Pons (tissue), 1 donor: ENCODE results near the gene SLC36A2.
"Not testable (repeated sequence)": the region's sequence is repeated elsewhere in the genome, so short reads cannot be mapped to it uniquely, and the experiment has no call there.

Experiments
- DNase-seq: peaks from one replicate; pipeline ENCODE4 v3.0.0-alpha.2; 2016; ENCODE audit warnings: low spot score

The SLC36A2 gene

DNA sequence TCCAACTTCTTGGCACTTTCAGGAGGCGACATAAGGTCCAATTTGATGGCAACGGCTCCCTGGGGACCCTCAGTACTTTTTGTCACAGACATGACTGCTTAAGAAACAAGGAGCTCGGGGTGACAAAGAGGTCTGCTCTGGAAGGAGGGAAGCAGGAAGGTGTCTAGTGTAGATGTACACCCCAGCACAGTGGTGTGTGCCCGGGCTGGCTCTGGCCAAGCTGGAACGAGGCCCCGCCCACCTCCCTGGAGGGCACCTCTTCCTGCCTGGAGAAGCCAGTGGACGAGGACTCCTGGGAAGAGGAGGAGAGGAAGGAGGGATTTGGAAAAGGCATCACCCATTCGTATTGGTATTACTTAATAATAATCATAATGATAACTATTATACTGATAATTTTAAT is at the start of gene SLC36A2:
SLC36A2 (minus strand) TSS at position 191 of the 400 bp plus-strand sequence; CDS start at position 92, 99 bp downstream.
- DNase-seq: no peak

GRCh38 chr5:151388960-151389359 is 41.6 kb upstream of the SLC36A2 start:
- no peak for DNase-seq

DNA sequence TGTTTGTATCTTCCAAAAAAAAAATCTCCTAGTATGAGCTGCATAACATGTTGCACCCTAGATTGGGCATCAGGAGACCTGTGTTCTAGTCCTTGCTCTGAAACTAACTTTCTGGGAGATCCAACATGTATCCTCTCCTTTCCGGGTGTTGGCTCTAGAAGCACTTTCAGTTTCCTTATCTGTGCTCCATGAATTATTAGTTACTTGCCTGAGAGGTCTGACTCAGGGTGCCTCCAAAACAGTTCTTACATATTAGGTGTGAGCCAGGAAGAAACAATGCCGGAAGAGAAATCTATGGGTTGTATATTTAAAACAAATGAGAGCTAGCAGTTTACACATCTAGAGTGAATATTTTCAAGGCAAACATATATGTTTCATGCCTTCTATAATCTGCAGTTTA is 36.7 kb upstream of the SLC36A2 start:
- DNase-seq: no peak

DNA sequence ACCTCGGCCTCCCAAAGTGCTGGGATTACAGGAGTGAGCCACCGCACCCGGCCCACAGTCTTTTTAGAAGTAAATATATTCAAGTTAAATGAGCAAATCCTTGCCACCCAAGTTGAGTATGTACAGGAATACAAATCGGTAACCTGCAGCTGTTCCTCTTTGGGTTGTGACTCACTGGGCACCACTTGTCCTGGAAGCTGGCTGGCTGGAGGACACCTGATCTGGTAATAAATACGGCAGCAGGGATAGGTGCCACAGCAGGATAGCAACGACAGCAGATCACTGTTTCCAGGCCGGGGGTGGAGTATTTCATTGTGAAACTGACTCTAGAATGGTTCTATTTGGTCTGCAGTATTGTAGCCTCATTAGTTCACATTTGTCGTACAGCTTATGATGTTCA is 35.7 kb upstream of the SLC36A2 start:
- no peak for DNase-seq

DNA sequence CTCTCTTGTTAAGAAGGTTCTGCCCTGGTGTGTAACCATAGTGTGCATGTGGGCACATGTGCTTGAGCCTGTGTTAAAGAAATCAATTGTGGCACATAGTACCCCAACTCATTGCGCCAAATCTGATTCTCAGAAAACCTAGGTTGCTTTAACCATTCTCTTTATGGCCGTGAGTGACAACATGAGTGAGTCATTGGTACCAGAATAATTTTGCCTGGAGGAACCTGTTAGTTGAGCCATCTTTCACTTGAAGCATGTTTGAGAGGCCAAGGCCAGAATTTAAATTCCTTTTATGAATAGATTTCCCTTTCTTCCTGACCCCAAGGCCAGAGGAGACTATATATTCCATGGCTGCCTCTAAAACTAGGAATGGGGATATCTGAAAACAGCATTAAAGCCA is 35.2 kb upstream of the SLC36A2 start:
- DNase-seq: no peak

GRCh38 chr5:151381899-151382298 is 34.5 kb upstream of the SLC36A2 start:
- no peak for DNase-seq

- no peak for DNase-seq
These were observed 31.3 kb upstream of the SLC36A2 start for GRCh38 chr5:151378616-151379015.

GRCh38 chr5:151374539-151374938 is 27.2 kb upstream of the SLC36A2 start:
- DNase-seq: no peak

- DNase-seq: not testable (repeated sequence)
These were observed 19.7 kb upstream of the SLC36A2 start for GRCh38 chr5:151367038-151367437.

DNA sequence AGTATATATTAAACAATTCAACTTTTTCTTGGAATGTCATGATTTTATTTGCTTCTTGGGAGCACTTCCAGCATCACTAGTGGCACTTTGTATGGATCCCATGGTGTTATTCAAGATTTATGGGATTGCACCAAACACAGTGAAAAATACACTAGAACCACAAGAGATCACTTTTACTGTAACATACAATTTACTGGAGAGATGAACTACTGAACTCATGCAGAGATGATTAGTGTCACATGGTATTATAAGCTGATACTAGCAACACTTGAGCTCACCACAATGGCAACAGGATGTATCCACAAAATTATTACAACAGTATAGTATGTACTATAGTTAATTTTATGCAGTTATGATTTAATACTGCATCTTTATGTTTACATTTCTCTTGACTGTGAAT is 16.3 kb upstream of the SLC36A2 start:
- no peak for DNase-seq

GRCh38 chr5:151362970-151363369 is 15.6 kb upstream of the SLC36A2 start:
- DNase-seq: no peak

DNA sequence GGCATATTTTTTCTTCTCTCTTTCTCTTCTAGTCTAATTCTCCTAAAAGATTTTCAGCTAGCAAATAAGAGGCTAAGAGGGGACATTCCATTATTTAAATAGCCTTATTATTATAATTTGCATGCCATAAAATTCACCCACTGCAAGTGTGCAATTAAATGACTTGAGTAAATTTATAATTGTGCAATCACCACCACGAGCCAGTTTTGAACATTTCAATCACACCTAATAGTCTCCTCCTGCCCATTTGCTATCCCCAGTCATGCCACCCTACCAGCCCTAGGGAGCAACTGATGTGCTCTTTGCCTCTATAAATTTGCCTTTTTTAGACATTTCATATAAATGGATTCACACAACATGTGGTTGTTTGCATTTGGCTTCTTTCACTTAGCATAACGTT is 12.0 kb upstream of the SLC36A2 start:
- no peak for DNase-seq

- no peak for DNase-seq
These were observed 10.4 kb upstream of the SLC36A2 start for GRCh38 chr5:151357792-151358191.

DNA sequence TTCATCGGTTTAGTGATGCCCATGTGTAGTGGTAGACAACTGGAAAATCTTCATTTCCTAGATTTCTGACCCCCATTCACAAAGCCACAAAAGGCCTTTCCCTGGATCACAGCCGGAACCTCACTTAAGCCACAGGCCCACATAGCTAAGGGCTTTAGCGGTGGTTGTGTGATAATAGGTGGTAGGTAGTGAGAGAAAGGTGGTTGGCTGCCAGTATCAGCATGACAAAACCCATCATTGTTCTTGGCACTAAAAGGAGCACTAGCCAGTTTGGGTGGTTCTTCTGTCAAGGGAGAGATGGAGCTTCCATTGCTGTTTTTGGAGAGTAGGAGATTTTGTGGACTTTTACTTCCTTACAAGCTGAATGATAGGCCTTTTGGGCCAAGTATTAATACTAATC is 9.7 kb upstream of the SLC36A2 start:
- DNase-seq: no peak

- DNase-seq: no peak
These were observed 4.3 kb upstream of the SLC36A2 start for GRCh38 chr5:151351671-151352070.

DNA sequence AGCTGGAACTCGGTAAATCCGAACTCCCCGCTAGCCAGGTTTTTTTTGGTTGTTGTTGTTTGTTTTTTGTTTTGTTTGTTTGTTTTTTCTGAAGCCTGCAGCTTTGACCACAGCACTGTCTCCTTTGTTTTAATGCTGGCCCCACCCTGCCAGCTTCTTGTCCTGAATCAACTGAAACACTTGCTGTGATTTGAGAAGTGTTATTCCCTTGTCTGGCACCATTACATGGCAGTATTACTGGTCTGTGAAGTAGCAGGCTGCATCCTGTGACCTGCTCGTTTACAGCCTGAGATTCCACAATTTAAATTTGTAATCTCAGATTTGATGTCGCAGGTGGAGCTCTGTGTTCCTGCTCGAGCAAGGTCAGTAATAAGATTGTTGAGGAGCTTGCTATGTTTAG is 1.4 kb upstream of the SLC36A2 start:
- no peak for DNase-seq

DNA sequence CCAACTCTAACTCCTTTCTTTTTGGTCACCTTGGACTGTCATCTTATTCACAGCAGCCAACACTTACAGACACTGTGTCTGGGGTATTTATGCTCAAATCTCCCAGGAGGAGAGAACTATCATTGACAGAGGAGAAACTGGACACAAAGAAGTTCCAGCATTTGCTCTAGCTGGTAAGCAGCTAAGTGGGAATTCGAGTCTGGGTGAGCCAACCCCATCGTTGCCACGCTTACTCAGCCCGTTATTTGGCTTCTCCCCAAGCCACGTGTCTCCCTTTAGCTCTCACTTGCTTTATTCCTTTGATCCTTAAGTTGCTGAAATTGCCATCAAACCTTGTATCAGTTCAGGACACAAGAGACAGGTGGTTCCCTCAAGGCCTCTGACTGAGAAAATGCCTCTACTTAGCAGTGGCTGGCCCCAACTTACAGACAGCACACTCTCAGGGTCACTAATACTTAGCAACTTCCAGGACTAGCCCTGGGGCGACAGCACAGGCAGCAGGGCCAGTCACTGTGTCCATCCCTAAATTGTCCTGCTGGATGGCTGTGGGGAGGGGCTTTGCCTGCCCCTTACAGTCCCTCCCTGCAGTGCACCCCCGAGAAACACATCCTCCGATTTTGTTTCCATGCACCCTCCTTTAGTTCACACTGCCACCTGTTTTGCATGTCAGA is 1.4 kb downstream of the SLC36A2 start:
- DNase-seq: no peak

GRCh38 chr5:151345187-151345807 is 2.1 kb downstream of the SLC36A2 start:
- DNase-seq: no peak

DNA sequence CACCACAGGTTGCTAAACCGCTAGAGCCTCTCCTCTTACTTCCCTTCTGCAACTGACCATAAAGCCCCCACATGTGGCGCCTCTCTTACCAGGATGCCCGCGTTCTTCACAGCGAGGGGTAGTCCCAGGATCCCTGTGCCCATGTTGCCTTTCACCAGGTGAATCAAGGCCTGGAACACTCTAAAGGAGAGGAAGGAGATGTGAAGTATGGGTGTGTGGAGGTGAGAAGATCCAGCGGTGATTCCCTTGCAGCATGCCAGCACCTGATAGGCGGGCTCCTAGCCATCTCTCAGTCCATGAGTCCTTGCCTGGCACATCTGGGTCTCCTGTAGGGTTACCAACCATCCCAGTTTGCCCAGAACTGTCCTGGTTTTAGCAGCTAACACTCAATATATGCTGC is 3.3 kb downstream of the SLC36A2 start:
- no peak for DNase-seq

- no peak for DNase-seq
These were observed 7.4 kb downstream of the SLC36A2 start for GRCh38 chr5:151340004-151340403.

- DNase-seq: no peak
These were observed 8.6 kb downstream of the SLC36A2 start for GRCh38 chr5:151338734-151339133.

DNA sequence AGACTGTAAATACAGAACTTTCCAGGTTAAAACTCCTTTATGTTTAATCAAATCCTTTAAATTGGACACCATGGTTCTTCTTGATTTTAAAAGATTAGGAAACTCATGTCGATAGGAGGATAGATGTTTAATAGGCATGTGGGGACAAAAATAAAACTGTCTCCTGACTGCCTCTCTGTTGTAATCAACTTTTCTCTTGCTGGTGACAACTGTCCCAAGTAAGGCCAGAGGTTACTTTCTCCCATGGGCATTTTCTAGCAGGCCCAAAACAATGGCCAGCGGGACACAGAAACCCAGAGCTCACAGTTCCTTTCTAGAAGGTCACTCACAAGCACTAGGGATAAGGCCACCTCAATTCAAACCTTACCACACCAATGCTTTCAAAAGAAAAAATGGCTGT is 14.5 kb downstream of the SLC36A2 start:
- DNase-seq: no peak

- DNase-seq: no peak
These were observed 18.6 kb downstream of the SLC36A2 start for GRCh38 chr5:151328734-151329133.

DNA sequence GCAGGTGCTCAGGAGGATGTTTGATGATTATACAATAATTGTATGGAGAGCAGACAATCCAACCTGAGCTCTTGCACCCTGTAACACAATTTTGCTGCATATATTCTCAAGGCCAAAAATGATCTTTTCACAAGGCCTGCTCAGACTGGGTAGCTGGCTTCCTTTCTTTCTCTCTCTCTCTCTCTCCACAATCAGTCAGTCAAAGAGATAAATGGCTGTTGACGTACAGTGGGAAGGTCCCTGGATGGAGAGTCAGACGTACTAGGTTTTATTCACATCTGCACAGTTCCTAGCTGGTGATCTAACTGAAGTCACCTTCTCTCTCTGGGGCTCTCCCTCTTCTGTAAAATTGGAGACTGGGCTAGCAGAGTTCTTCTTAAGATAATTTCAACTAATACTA is 19.8 kb downstream of the SLC36A2 start:
- no peak for DNase-seq
